Measurements from ENCODE around the gene KCTD10.
A peak's percentile ranks its signal among the peaks of the same experiment; 100 is the strongest.

KCTD10 gene, protein sequence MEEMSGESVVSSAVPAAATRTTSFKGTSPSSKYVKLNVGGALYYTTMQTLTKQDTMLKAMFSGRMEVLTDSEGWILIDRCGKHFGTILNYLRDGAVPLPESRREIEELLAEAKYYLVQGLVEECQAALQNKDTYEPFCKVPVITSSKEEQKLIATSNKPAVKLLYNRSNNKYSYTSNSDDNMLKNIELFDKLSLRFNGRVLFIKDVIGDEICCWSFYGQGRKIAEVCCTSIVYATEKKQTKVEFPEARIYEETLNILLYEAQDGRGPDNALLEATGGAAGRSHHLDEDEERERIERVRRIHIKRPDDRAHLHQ

DNA sequence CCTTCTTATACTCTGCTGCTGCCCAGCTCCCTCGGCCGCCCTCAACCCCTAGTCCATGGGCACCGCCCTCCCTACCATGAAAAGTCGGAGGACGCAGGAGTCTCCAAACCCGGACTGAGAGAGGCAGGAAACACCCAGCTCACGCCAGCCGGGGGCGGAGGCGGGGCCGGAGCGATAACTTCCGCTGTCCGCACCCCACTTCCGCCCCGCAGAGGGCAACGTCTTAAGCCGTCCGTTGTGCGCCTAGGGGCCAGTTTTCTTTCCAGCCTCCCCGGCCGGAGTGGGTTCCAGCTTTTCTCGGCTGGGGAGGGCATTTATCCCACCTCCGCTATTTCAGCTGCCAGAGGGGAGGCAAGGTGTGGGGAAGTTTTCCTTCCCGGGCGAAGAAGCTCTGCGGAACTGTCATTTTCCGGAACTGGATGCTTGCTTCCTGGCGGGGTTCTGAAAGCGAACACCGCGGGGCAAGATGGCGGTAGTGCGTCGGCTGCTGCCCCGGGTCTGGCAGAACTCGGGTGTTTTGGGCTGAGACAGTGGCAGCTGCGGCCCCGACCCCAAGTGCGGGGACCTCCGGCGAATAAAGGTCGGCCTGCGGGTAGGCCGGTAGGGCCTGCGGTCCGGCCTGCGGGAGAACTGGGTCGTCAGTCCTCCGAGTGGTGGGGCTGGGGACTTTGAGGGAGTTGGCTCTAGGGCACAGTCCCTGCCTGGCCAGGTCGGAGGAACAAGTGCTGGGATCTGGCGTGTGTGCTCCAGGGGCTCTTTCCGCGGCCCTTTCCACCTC lies at the start of gene KCTD10, which contains the start of gene UBE3B:
TSS of gene KCTD10 (minus strand) at position 116 of the 778 bp plus-strand sequence. CDS start at position 78, 38 bp downstream.
TSS of gene UBE3B (plus strand) at position 450 of the 778 bp plus-strand sequence. CDS start 5,918 bp downstream, outside the sequence.
- TF ChIP-seq, protein P1, sequence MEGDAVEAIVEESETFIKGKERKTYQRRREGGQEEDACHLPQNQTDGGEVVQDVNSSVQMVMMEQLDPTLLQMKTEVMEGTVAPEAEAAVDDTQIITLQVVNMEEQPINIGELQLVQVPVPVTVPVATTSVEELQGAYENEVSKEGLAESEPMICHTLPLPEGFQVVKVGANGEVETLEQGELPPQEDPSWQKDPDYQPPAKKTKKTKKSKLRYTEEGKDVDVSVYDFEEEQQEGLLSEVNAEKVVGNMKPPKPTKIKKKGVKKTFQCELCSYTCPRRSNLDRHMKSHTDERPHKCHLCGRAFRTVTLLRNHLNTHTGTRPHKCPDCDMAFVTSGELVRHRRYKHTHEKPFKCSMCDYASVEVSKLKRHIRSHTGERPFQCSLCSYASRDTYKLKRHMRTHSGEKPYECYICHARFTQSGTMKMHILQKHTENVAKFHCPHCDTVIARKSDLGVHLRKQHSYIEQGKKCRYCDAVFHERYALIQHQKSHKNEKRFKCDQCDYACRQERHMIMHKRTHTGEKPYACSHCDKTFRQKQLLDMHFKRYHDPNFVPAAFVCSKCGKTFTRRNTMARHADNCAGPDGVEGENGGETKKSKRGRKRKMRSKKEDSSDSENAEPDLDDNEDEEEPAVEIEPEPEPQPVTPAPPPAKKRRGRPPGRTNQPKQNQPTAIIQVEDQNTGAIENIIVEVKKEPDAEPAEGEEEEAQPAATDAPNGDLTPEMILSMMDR (IDR thresholded peaks at IDR 0.05; ENCODE audit: insufficient read depth, low read length, missing control alignments) = no peak
- no peak for DNase-seq (ENCODE audit: low read depth, low spot score)
- ChIA-PET CTCF (interaction anchor here (1.0 to 10.7 kb wide), 8 partner anchors 10 to 52 kb away, joined by 3 to 199 read pairs (median 4); no protein-coding TSS in a partner anchor), POLR2A (interaction anchor here (0.8 to 2.6 kb wide), 6 partner anchors 15 to 49 kb away, joined by 3 to 23 read pairs (median 4); no protein-coding TSS in a partner anchor)
- peak within 1 kb of the TSS; percentile 95 for H3K4me3 ChIP-seq (ENCODE audit: low read depth, low read length)

DNA sequence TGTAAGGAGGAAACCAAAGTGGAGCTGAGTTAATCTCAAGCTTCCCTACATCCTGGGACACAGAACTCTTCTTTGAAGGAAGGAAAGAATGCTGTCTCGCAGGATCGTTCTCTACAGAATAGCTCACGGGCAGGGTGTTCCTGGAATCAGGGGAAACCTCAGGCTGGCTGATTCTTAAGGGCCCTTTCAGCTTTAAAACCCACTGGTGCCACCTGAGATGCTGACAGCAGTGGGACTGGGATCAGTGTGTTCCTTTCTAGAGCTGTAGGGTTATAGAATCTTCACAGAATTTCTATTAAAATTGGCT lies 48.1 kb upstream of the KCTD10 start:
- TF ChIP-seq, protein P1 (IDR thresholded peaks at IDR 0.05; ENCODE audit: insufficient read depth, low read length, missing control alignments) = no peak
- ChIA-PET CTCF (interaction anchor here (1.0 to 10.6 kb wide), 5 partner anchors 8 to 249 kb away, joined by 3 to 204 read pairs (median 4); partner anchors contain the start of genes MMAB and MVK), POLR2A (no interaction called here)
- DNase-seq (ENCODE audit: low read depth, low spot score) = no peak
- H3K4me3 ChIP-seq (ENCODE audit: low read depth, low read length) = no peak overlapping the region

DNA sequence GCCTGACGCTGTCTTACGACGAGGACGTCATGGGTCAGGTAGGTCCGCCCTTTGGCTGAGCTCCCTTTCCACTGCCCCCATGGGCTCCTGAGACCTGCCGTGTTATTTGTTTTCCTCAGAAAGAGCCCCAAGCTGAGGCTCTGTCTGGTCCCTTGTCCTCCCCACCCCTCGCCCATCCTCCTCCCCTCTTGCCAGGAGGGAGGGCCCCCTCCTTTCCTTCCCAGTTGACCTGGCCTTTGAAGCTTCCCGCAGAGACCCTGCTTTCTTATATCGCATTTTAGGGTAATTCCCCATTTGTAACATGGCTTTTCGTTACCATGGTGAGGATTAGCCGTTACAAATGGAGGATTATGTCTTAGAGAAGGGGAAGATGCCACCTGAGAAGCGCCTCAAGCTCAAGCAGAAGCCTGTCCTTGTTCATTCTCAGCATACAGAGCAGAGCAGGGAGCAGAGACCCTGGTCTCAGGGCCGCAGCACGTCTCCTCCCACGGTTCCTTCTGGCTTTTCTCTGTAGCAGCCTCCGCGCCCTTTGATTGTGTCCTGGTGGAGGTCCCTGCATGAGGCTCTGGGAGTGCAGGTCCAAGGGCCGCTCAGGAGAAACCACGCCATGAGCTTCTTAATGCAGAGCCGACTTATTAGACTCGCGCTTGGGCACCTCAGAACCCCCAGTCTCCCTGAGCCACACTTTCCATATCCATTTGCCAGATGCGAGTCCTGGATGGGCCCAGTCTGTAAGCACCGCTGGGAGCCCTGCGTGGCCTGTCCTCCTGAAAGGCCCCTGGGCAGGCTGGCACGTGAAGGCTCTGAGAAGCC lies 47.6 kb upstream of the KCTD10 start:
- ChIA-PET POLR2A (no interaction called here), CTCF (interaction anchor here (0.8 to 10.6 kb wide), 7 partner anchors 8 to 249 kb away, joined by 3 to 204 read pairs (median 4); partner anchors contain the start of genes MMAB and MVK)
- H3K4me3 ChIP-seq (ENCODE audit: low read depth, low read length) = no peak overlapping the region
- DNase-seq (ENCODE audit: low read depth, low spot score) = no peak
- TF ChIP-seq, protein P1 (IDR thresholded peaks at IDR 0.05; ENCODE audit: insufficient read depth, low read length, missing control alignments) = no peak

DNA sequence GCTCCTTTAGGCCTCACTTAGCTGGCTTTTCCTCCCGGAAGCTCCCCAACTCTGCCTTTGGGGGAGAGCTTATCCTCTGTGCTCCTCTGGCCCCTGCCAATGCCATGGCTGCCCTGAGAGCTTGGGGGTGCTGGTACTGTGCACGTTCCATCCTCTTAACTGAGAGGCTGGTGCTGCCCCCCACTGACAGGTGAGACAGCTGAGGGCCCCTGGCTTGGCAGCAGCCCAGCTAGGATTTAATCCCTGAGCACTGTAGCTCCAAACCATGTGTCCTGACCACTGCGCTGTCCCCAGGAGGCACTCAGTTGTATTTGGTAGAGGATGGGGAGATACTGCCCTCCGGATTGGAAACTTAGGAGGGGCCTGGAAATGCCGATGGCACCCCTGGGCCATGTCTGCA lies 46.4 kb upstream of the KCTD10 start:
- POLR2A ChIA-PET = no interaction called here
- no peak overlapping the region for H3K4me3 ChIP-seq (ENCODE audit: low read depth, low read length)
- TF ChIP-seq, protein P1 (IDR thresholded peaks at IDR 0.05; ENCODE audit: insufficient read depth, low read length, missing control alignments) = no peak
- DNase-seq (ENCODE audit: low read depth, low spot score) = no peak
- CTCF ChIA-PET = interaction anchor here (1.7 to 10.6 kb wide), 3 partner anchors 10 to 251 kb away, joined by 4 to 204 read pairs (median 7); no protein-coding TSS in a partner anchor

DNA sequence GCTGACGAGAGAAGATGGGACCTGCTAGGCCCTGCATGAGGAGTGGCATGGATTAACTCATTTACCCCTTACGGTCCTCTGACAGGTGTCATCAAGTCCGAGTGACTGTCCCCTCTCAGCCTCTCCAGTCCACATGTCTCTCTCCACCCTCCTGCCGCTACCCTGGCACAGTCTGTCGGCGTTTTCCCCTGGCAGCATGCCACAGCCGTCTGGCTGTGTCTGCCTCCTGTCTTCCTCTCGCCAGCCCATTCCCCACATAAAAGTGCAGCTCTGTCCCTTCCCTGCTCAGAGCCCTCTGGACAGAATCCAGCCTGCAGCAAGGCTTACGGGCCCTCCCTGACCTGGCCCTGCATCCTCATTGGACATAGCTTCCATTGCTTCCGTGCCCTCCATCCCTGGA lies 46.0 kb upstream of the KCTD10 start:
- ChIA-PET POLR2A (no interaction called here), CTCF (interaction anchor here (1.7 to 10.6 kb wide), 3 partner anchors 10 to 251 kb away, joined by 4 to 204 read pairs (median 7); no protein-coding TSS in a partner anchor)
- DNase-seq (ENCODE audit: low read depth, low spot score) = no peak
- no peak overlapping the region for H3K4me3 ChIP-seq (ENCODE audit: low read depth, low read length)
- TF ChIP-seq, protein P1 (IDR thresholded peaks at IDR 0.05; ENCODE audit: insufficient read depth, low read length, missing control alignments) = no peak

All from AG04449 (cell line).